ENCODE results near the gene ZBTB16. TPM values are rescaled to one million over a fixed set of nuclear protein-coding genes. Genes with fewer than 3 reads are reported as not detected.

The ZBTB16 gene
- polyA plus RNA-seq, 3 donors, result 4.1 to 12.3 (median 8.3) TPM

DNA sequence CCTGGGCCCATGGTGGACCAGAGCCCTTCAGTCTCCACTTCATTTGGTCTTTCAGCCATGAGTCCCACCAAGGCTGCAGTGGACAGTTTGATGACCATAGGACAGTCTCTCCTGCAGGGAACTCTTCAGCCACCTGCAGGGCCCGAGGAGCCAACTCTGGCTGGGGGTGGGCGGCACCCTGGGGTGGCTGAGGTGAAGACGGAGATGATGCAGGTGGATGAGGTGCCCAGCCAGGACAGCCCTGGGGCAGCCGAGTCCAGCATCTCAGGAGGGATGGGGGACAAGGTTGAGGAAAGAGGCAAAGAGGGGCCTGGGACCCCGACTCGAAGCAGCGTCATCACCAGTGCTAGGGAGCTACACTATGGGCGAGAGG, 4.3 kb downstream of the ZBTB16 start:
- WGBS (ENCODE audit: insufficient coverage), result 98% methylated on average over 8 of the region's 8 CpGs
- Mint-ChIP-seq H3K36me3 (peaks cover 13 to 31% of the 10 kb centered on the region in 2 donors), H3K27ac (no peak overlapping the region), H3K27me3 (ENCODE audit: low read depth in 3 of 3) (peaks cover 12 to 32% (median 22%) of the 10 kb centered on the region in 3 donors), H3K9me3 (peaks cover 0 to 7% (median 1%) of the 10 kb centered on the region in 7 donors), H3K4me3 (no peak overlapping the region), H3K4me1 (peaks cover 16% of the 10 kb centered on the region)
- Histone ChIP-seq H3K79me2 (ENCODE audit: insufficient read depth, low read length) (peaks cover 5% of the 10 kb centered on the region), H3K4me1 (ENCODE audit: control insufficient read depth in 1 of 2, insufficient read depth in 2 of 2, low read length in 2 of 2) (peaks cover 11 to 13% of the 10 kb centered on the region in 2 donors), H4K20me1 (ENCODE audit: insufficient read depth, low read length) (peaks cover 64% of the 10 kb centered on the region), H3K9ac (ENCODE audit: insufficient read depth, low read length, poor library complexity, severe bottlenecking) (no peak overlapping the region), H3K9me3 (replicated peaks in 1 of 2; ENCODE audit: control insufficient read depth in 1 of 2, insufficient read depth in 1 of 2, low read length in 2 of 2) (no peaks in the 10 kb centered on the region), H3K27me3 (ENCODE audit: control insufficient read depth in 2 of 2, insufficient read depth in 2 of 2, low read length in 2 of 2) (peaks cover 0 to 14% of the 10 kb centered on the region in 2 donors), H2AFZ (ENCODE audit: insufficient read depth, low read depth, low read length, poor library complexity, severe bottlenecking) (no peak overlapping the region), H3K27ac (ENCODE audit: low read depth in 1 of 2, low read length in 2 of 2) (no peak overlapping the region), H3K4me3 (replicated peaks in 1 of 3; ENCODE audit: low read depth in 2 of 3, low read length in 3 of 3) (no peak overlapping the region), H3K4me2 (replicated peaks; ENCODE audit: extremely low read depth, low read length, poor library complexity, severe bottlenecking) (no peak overlapping the region), H3K36me3 (replicated peaks in 1 of 2; ENCODE audit: control insufficient read depth in 1 of 2, insufficient read depth in 2 of 2, low read length in 2 of 2) (peaks cover 4 to 8% of the 10 kb centered on the region in 2 donors)
- intact Hi-C loops (cut with micrococcal nuclease), result no loop called here
- TF ChIP-seq, protein P1, sequence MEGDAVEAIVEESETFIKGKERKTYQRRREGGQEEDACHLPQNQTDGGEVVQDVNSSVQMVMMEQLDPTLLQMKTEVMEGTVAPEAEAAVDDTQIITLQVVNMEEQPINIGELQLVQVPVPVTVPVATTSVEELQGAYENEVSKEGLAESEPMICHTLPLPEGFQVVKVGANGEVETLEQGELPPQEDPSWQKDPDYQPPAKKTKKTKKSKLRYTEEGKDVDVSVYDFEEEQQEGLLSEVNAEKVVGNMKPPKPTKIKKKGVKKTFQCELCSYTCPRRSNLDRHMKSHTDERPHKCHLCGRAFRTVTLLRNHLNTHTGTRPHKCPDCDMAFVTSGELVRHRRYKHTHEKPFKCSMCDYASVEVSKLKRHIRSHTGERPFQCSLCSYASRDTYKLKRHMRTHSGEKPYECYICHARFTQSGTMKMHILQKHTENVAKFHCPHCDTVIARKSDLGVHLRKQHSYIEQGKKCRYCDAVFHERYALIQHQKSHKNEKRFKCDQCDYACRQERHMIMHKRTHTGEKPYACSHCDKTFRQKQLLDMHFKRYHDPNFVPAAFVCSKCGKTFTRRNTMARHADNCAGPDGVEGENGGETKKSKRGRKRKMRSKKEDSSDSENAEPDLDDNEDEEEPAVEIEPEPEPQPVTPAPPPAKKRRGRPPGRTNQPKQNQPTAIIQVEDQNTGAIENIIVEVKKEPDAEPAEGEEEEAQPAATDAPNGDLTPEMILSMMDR (IDR thresholded peaks at IDR 0.05), result no peak
- DNase-seq, result no peak

DNA sequence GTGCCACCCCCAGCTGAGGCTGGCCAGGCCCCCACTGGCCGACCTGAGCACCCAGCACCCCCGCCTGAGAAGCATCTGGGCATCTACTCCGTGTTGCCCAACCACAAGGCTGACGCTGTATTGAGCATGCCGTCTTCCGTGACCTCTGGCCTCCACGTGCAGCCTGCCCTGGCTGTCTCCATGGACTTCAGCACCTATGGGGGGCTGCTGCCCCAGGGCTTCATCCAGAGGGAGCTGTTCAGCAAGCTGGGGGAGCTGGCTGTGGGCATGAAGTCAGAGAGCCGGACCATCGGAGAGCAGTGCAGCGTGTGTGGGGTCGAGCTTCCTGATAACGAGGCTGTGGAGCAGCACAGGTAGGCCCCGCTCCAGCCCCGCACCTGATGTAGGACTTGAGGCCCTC, 4.7 kb downstream of the ZBTB16 start:
- TF ChIP-seq, protein P1 (IDR thresholded peaks at IDR 0.05), result no peak
- peaks cover 7 to 9% of the 10 kb centered on the region in 2 donors for H3K4me1 ChIP-seq (ENCODE audit: control insufficient read depth in 1 of 2, insufficient read depth in 2 of 2, low read length in 2 of 2)
- no peaks in the 10 kb centered on the region for H3K9me3 ChIP-seq (replicated peaks in 1 of 2; ENCODE audit: control insufficient read depth in 1 of 2, insufficient read depth in 1 of 2, low read length in 2 of 2)
- no peak overlapping the region for H3K4me2 ChIP-seq (replicated peaks; ENCODE audit: extremely low read depth, low read length, poor library complexity, severe bottlenecking)
- Mint-ChIP-seq H3K36me3 (peaks cover 13 to 31% of the 10 kb centered on the region in 2 donors), H3K4me1 (peaks cover 13% of the 10 kb centered on the region), H3K4me3 (no peak overlapping the region), H3K27ac (no peak overlapping the region), H3K9me3 (peaks cover 0 to 7% (median 1%) of the 10 kb centered on the region in 7 donors), H3K27me3 (ENCODE audit: low read depth in 3 of 3) (peaks cover 13 to 28% (median 18%) of the 10 kb centered on the region in 3 donors)
- no peak for DNase-seq
- peaks cover 4 to 8% of the 10 kb centered on the region in 2 donors for H3K36me3 ChIP-seq (replicated peaks in 1 of 2; ENCODE audit: control insufficient read depth in 1 of 2, insufficient read depth in 2 of 2, low read length in 2 of 2)
- H3K79me2 ChIP-seq (ENCODE audit: insufficient read depth, low read length), result peaks cover 5% of the 10 kb centered on the region
- peaks cover 0 to 12% of the 10 kb centered on the region in 2 donors for H3K27me3 ChIP-seq (ENCODE audit: control insufficient read depth in 2 of 2, insufficient read depth in 2 of 2, low read length in 2 of 2)
- H3K27ac ChIP-seq (ENCODE audit: low read depth in 1 of 2, low read length in 2 of 2), result no peak overlapping the region
- peaks cover 66% of the 10 kb centered on the region for H4K20me1 ChIP-seq (ENCODE audit: insufficient read depth, low read length)
- intact Hi-C loops (cut with micrococcal nuclease), result no loop called here
- no peak overlapping the region for H3K4me3 ChIP-seq (replicated peaks in 1 of 3; ENCODE audit: low read depth in 2 of 3, low read length in 3 of 3)
- H2AFZ ChIP-seq (ENCODE audit: insufficient read depth, low read depth, low read length, poor library complexity, severe bottlenecking), result no peak overlapping the region
- no peak overlapping the region for H3K9ac ChIP-seq (ENCODE audit: insufficient read depth, low read length, poor library complexity, severe bottlenecking)
- WGBS (ENCODE audit: insufficient coverage), result 93% methylated on average over 14 of the region's 14 CpGs
